SK-N-SH (cell line): Measurements from ENCODE around the gene ZNF622. TPM values are rescaled to one million over a fixed set of nuclear protein-coding genes. Genes with fewer than 3 reads are reported as not detected.
A peak's percentile ranks its signal among the peaks of the same experiment; 100 is the strongest.

Experiments
- CTCF ChIA-PET: fragments of 300-600, 350-600 bp; formaldehyde crosslinking; extraction: SDS; loops from one replicate; lab custom pipeline; 2021; lab: Yijun Ruan, JAX
- POLR2A ChIA-PET: fragments of 350-600 bp; sonication (Branson Sonifier 250); formaldehyde crosslinking; extraction: SDS; loops from one replicate; lab custom pipeline; 2020; ENCODE audit warnings: antibody characterized with exemption, inconsistent platforms; lab: Yijun Ruan, JAX
- DNase-seq: peaks from one replicate; pipeline ENCODE4 v3.0.0; 2012
- H2AFZ ChIP-seq: fragments of 200-600 bp; sonication (generic); 2 replicates; pipeline ENCODE4 v1.8.1; 2016; ENCODE audit warnings: antibody characterized with exemption, mild to moderate bottlenecking, low read depth
- H3F3A ChIP-seq: fragments of 200-600 bp; sonication (generic); replicated peaks from 2 replicates; pipeline ENCODE3; 2016; ENCODE audit warnings: antibody characterized with exemption, mild to moderate bottlenecking; ENCODE audit not compliant: insufficient read depth
- H3K27ac ChIP-seq, 2 experiments: fragments of 200-500 bp in 1 of 2; fragments of 200-600 bp in 1 of 2; sonication (Bioruptor generic) in 1 of 2; sonication (generic), shearing (Covaris generic) in 1 of 2; 2 replicates each; pipeline versions ENCODE4 v1.5.1 to v1.6.1; 2014 to 2016; ENCODE audit warnings: low read depth in 2 of 2, inconsistent platforms in 1 of 2, low read length in 1 of 2, mild to moderate bottlenecking in 1 of 2, mixed read lengths in 1 of 2
- H3K27me3 ChIP-seq: fragments of 200-600 bp; sonication (generic), shearing (Covaris generic); 2 replicates; pipeline ENCODE4 v1.6.1; 2016; ENCODE audit warnings: mixed run types; ENCODE audit not compliant: insufficient read depth
- H3K36me3 ChIP-seq, 2 experiments: fragments of 200-500 bp in 1 of 2; fragments of 200-600 bp in 1 of 2; sonication (Bioruptor generic) in 1 of 2; sonication (generic) in 1 of 2; replicated peaks in 1 of 2; 2 replicates each; pipeline versions ENCODE3 to v1.5.1; 2014 to 2016; ENCODE audit warnings: low read length in 1 of 2, mild to moderate bottlenecking in 1 of 2; ENCODE audit not compliant: insufficient read depth in 2 of 2, control insufficient read depth in 1 of 2
- H3K4me1 ChIP-seq, 2 experiments: fragments of 200-500 bp in 1 of 2; fragments of 200-600 bp in 1 of 2; sonication (Bioruptor generic) in 1 of 2; sonication (generic), shearing (Covaris generic) in 1 of 2; 2 replicates each; pipeline versions ENCODE4 v1.5.1 to v1.6.1; 2014 to 2016; ENCODE audit warnings: low read depth in 1 of 2, low read length in 1 of 2, mixed run types in 1 of 2; ENCODE audit not compliant: insufficient read depth in 2 of 2, control insufficient read depth in 1 of 2
- H3K4me2 ChIP-seq: fragments of 200-600 bp; sonication (generic), shearing (Covaris generic); 2 replicates; pipeline ENCODE4 v1.6.1; 2017; ENCODE audit warnings: mixed run types
- H3K4me3 ChIP-seq, 2 experiments: fragments of 200-500 bp in 1 of 2; fragments of 200-600 bp in 1 of 2; sonication (Bioruptor generic) in 1 of 2; sonication (generic), shearing (Covaris generic) in 1 of 2; 2 replicates each; pipeline versions ENCODE4 v1.5.1 to v1.8.1; 2014 to 2016; ENCODE audit warnings: low read depth in 2 of 2, inconsistent platforms in 1 of 2, low read length in 1 of 2, mild to moderate bottlenecking in 1 of 2, mixed read lengths in 1 of 2, moderate library complexity in 1 of 2
- H3K79me2 ChIP-seq: fragments of 200-600 bp; sonication (generic); 2 replicates; pipeline ENCODE4 v1.8.1; 2017; ENCODE audit warnings: mild to moderate bottlenecking; ENCODE audit not compliant: insufficient read depth
- H3K9ac ChIP-seq: fragments of 200-600 bp; sonication (generic); 2 replicates; pipeline ENCODE4 v1.6.1; 2017; ENCODE audit warnings: mixed run types
- H3K9me2 ChIP-seq: fragments of 200-600 bp; sonication (generic); 2 replicates; pipeline ENCODE4 v1.6.1; 2017; ENCODE audit warnings: mixed run types
- H3K9me3 ChIP-seq: fragments of 200-600 bp; sonication (generic); 2 replicates; pipeline ENCODE4 v1.6.1; 2017; ENCODE audit warnings: mixed run types, mild to moderate bottlenecking, moderate library complexity
- H4K20me1 ChIP-seq: fragments of 200-600 bp; sonication (generic); 2 replicates; pipeline ENCODE4 v1.6.1; 2017; ENCODE audit warnings: mild to moderate bottlenecking, mixed run types; ENCODE audit not compliant: insufficient read depth
- CHD2 ChIP-seq: fragments of 150-350 bp; IDR thresholded peaks from 2 replicates; pipeline ENCODE4 v1.6.1; 2018; ENCODE audit warnings: low read length; ENCODE audit not compliant: partially characterized antibody
- ELF1 ChIP-seq: IDR thresholded peaks from 2 replicates; pipeline ENCODE4 v1.4.0; 2012
- EP300 ChIP-seq, 2 experiments: IDR thresholded peaks; 2 replicates each; pipeline versions ENCODE4 v1.4.0 to v1.6.1; 2012; ENCODE audit warnings: borderline replicate concordance in 1 of 2, low read depth in 1 of 2, low read length in 1 of 2
- FOSL2 ChIP-seq: IDR thresholded peaks from 2 replicates; pipeline ENCODE4 v1.4.0; 2012; ENCODE audit warnings: low read depth, mild to moderate bottlenecking, moderate library complexity, borderline replicate concordance
- GABPA ChIP-seq: IDR thresholded peaks from 2 replicates; pipeline ENCODE4 v1.4.0; 2012; ENCODE audit warnings: low read depth, mild to moderate bottlenecking
- MXI1 ChIP-seq: IDR thresholded peaks from 2 replicates; pipeline ENCODE4 v1.6.1; 2012; ENCODE audit warnings: mild to moderate bottlenecking, low read depth, low read length, improper control_type of control experiment
- NRF1 ChIP-seq: IDR thresholded peaks from 2 replicates; pipeline ENCODE4 v1.6.1; 2012; ENCODE audit warnings: low read depth, mild to moderate bottlenecking, low read length
- RAD21 ChIP-seq: IDR thresholded peaks from 2 replicates; pipeline ENCODE4 v1.6.1; 2012; ENCODE audit warnings: mild to moderate bottlenecking, low read length
- RFX5 ChIP-seq: IDR thresholded peaks from 2 replicates; pipeline ENCODE4 v1.6.1; 2012; ENCODE audit warnings: mild to moderate bottlenecking, improper control_type of control experiment, low read length
- RXRA ChIP-seq: IDR thresholded peaks from 2 replicates; pipeline ENCODE4 v1.4.0; 2012; ENCODE audit warnings: low read depth, mild to moderate bottlenecking, borderline replicate concordance
- SMC3 ChIP-seq: IDR thresholded peaks from 2 replicates; pipeline ENCODE4 v1.6.1; 2012; ENCODE audit warnings: low read depth, low read length, improper control_type of control experiment
- TAF1 ChIP-seq: IDR thresholded peaks from 2 replicates; pipeline ENCODE4 v1.6.1; 2012; ENCODE audit warnings: low read depth, mild to moderate bottlenecking, low read length, moderate library complexity, borderline replicate concordance
- TCF12 ChIP-seq: IDR thresholded peaks from 2 replicates; pipeline ENCODE4 v1.4.0; 2012
- WGBS: methylation state at CpG from one replicate; pipeline ENCODE4 v1.1.6; 2017; ENCODE audit warnings: low lambda C conversion rate; 5-methylcytosine and 5-hydroxymethylcytosine counted together
- polyA plus RNA-seq, 3 experiments: library from polyadenylated mRNA; depleted of rRNA; stranded (reverse); fragments of >200 nt; gene quantifications; 2 replicates each; pipeline ENCODE4 v1.2.3, GENCODE V29; 2012
- TF ChIP-seq, protein P1 (sequence below): fragments of 200-600 bp; sonication (generic); IDR thresholded peaks from 2 replicates; pipeline ENCODE4 v1.6.1; 2017; ENCODE audit warnings: antibody characterized with exemption, mild to moderate bottlenecking, moderate library complexity
- TF ChIP-seq, protein P2 (sequence below): IDR thresholded peaks from 2 replicates; pipeline ENCODE4 v1.4.0; 2012; ENCODE audit warnings: low read depth
- TF ChIP-seq, protein P3 (sequence below): fragments of 150-350 bp; IDR thresholded peaks from 2 replicates; pipeline ENCODE4 v1.6.1; 2017; ENCODE audit warnings: antibody characterized with exemption, low read length, low read depth, borderline replicate concordance

Gene ZNF622
- polyA plus RNA-seq, 1 of the 3 experiments (the other 2 are of a cell fraction) = 20.0 TPM

DNA sequence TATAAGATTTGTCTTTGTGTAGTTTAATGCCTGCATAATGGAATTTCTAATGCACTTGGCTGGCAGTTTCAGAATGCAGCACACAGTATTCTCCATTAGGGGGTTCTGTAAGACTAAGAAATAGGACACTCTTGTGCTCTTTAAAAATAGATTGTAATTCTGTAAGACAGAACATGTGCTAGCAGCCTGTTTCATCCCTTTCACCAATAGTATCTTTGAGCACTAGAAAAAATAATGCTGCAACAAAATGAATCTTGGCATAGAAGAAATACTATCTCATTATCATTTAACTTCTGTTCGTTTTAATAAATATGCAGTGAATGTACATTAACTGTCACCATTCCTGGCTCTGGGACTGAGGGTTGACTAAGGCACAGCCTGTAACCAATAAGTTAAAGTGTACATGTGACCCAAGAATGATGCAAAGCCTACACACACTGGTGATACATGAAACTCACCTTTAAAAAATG, 23.8 kb upstream of the ZNF622 start:
- Histone ChIP-seq H3K4me1 (no peaks in the 10 kb centered on the region), H3K79me2 (no peaks in the 10 kb centered on the region), H3K4me3 (no peak overlapping the region), H3F3A (no peaks in the 10 kb centered on the region), H4K20me1 (no peaks in the 10 kb centered on the region), H3K27ac (no peak overlapping the region), H3K27me3 (no peaks in the 10 kb centered on the region), H3K9me3 (no peaks in the 10 kb centered on the region), H3K9me2 (no peaks in the 10 kb centered on the region), H3K9ac (no peak overlapping the region), H3K4me2 (no peak overlapping the region), H2AFZ (no peak overlapping the region), H3K36me3 (no peaks in the 10 kb centered on the region)
- DNase-seq = peak; percentile 54
- TF ChIP-seq RAD21 = peak; percentile 93
- TF ChIP-seq FOSL2 = no peak
- TF ChIP-seq, protein P1, sequence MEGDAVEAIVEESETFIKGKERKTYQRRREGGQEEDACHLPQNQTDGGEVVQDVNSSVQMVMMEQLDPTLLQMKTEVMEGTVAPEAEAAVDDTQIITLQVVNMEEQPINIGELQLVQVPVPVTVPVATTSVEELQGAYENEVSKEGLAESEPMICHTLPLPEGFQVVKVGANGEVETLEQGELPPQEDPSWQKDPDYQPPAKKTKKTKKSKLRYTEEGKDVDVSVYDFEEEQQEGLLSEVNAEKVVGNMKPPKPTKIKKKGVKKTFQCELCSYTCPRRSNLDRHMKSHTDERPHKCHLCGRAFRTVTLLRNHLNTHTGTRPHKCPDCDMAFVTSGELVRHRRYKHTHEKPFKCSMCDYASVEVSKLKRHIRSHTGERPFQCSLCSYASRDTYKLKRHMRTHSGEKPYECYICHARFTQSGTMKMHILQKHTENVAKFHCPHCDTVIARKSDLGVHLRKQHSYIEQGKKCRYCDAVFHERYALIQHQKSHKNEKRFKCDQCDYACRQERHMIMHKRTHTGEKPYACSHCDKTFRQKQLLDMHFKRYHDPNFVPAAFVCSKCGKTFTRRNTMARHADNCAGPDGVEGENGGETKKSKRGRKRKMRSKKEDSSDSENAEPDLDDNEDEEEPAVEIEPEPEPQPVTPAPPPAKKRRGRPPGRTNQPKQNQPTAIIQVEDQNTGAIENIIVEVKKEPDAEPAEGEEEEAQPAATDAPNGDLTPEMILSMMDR = peak; percentile 87
- no peak for TF ChIP-seq ELF1
- TF ChIP-seq, protein P2, sequence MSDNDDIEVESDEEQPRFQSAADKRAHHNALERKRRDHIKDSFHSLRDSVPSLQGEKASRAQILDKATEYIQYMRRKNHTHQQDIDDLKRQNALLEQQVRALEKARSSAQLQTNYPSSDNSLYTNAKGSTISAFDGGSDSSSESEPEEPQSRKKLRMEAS = no peak
- TF ChIP-seq SMC3 = peak; percentile 72
- peak; percentile 81; the same call in 1 of the 2 replicates for TF ChIP-seq MXI1
- TF ChIP-seq TCF12 = peak; percentile 8; the same call in 1 of the 2 replicates
- no peak for TF ChIP-seq CHD2
- CTCF ChIA-PET = interaction anchor here (0.8 to 6.4 kb wide), 24 partner anchors 9 to 713 kb away, joined by 3 to 74 read pairs (median 5); no protein-coding TSS in a partner anchor
- POLR2A ChIA-PET = interaction anchor here (0.9 kb wide), 1 partner anchor 177 kb away, joined by 3 read pairs; no protein-coding TSS in a partner anchor
- 14% methylated on average over 1 of the region's 1 CpG for whole genome bisulfite sequencing

DNA sequence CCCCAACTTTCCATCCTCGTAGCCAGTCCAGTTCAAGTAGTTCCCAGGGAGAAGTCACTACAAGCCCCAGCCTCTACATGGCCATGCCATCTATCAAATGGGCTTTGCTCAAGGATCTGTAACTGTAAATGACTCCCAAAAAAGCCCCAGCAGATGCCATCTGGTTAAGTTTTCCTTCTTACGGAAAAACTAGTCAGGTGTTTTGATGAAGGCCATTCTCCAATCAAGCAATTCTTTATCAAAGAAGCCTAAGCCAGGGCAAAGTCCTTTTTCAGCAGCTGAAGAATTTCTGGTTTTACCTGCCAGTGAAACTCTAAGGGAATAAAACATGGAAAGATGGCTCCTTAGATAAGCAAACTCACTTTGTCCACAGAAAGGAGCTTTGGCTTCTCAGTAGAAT, 21.9 kb upstream of the ZNF622 start:
- Histone ChIP-seq H3K79me2 (no peaks in the 10 kb centered on the region), H3K27me3 (no peaks in the 10 kb centered on the region), H3K4me1 (no peaks in the 10 kb centered on the region; a peak in 1 of 4 replicates), H4K20me1 (no peaks in the 10 kb centered on the region), H3K4me3 (no peak overlapping the region), H3K9me3 (no peaks in the 10 kb centered on the region), H3K9me2 (no peaks in the 10 kb centered on the region), H2AFZ (no peak overlapping the region), H3K27ac (no peak overlapping the region), H3F3A (no peaks in the 10 kb centered on the region), H3K4me2 (no peak overlapping the region), H3K9ac (no peak overlapping the region), H3K36me3 (no peaks in the 10 kb centered on the region)
- DNase-seq = no peak
- POLR2A ChIA-PET = no interaction called here
- CTCF ChIA-PET = interaction anchor here (1.0 to 6.4 kb wide), 10 partner anchors 11 to 703 kb away, joined by 3 to 74 read pairs (median 4); no protein-coding TSS in a partner anchor
- no peak for TF ChIP-seq RXRA
- TF ChIP-seq SMC3 = no peak
- TF ChIP-seq TAF1 = no peak
- TF ChIP-seq GABPA = no peak
- TF ChIP-seq, protein P3, sequence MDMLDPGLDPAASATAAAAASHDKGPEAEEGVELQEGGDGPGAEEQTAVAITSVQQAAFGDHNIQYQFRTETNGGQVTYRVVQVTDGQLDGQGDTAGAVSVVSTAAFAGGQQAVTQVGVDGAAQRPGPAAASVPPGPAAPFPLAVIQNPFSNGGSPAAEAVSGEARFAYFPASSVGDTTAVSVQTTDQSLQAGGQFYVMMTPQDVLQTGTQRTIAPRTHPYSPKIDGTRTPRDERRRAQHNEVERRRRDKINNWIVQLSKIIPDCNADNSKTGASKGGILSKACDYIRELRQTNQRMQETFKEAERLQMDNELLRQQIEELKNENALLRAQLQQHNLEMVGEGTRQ = no peak
- no peak for TF ChIP-seq EP300 (IDR thresholded peaks at IDR 0.05; ENCODE audit: borderline replicate concordance in 1 of 2, low read depth in 1 of 2, low read length in 1 of 2)
- no peak for TF ChIP-seq NRF1
- TF ChIP-seq RFX5 = no peak
- WGBS = 80% methylated on average over 2 of the region's 2 CpGs
